ENCODE results near the gene IDS.

DNA sequence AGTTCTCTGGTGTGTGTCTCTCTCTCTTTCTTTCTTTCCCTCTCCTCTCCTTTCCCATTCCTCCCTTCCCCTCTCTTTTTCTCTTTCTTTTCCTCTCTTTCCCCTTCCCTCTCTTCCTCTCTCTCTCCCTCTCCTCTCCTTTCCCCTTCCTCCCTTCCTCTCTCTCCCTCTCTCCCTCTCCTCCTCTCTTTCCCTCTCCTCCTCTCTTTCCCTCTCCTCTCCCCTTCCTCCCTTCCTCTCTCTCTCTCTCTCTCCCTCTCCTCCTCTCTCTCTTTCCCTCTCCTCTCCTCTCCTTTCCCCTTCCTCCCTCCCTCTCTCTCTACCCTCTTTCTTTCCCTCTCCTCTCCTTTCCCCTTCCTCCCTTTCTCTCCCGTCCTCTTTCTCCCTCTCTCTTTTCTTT, 23.3 kb upstream of the IDS start:
- TF ChIP-seq, protein P1, sequence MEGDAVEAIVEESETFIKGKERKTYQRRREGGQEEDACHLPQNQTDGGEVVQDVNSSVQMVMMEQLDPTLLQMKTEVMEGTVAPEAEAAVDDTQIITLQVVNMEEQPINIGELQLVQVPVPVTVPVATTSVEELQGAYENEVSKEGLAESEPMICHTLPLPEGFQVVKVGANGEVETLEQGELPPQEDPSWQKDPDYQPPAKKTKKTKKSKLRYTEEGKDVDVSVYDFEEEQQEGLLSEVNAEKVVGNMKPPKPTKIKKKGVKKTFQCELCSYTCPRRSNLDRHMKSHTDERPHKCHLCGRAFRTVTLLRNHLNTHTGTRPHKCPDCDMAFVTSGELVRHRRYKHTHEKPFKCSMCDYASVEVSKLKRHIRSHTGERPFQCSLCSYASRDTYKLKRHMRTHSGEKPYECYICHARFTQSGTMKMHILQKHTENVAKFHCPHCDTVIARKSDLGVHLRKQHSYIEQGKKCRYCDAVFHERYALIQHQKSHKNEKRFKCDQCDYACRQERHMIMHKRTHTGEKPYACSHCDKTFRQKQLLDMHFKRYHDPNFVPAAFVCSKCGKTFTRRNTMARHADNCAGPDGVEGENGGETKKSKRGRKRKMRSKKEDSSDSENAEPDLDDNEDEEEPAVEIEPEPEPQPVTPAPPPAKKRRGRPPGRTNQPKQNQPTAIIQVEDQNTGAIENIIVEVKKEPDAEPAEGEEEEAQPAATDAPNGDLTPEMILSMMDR (IDR thresholded peaks at IDR 0.05; ENCODE audit: low read depth, low read length, poor library complexity, severe bottlenecking) = no peak
- TF ChIP-seq EZH2phosphoT487 (IDR thresholded peaks at IDR 0.05; ENCODE audit: borderline replicate concordance, low read length) = no peak
